Effector CD8-positive, alpha-beta T cell (primary cell): ENCODE results near the gene PTCD1.
A peak's percentile ranks its signal among the peaks of the same experiment; 100 is the strongest.

Experiments used
- DNase-seq: peaks from one replicate; lab custom pipeline; 2025; lab: John Stamatoyannopoulos, UW

The PTCD1 gene

GRCh38 chr7:99408379-99409191, 30.0 kb downstream of the PTCD1 start, which contains the start of the genes BUD31 and PDAP1:
Gene BUD31 (plus strand): TSS chr7:99408969. CDS start chr7:99411093, 2,124 bp downstream.
Gene PDAP1 (minus strand): TSS chr7:99408597. CDS start chr7:99408548, 49 bp downstream.
- DNase-seq: peak; percentile 92

- peak; percentile 27 for DNase-seq
These were observed 30.7 kb downstream of the PTCD1 start for GRCh38 chr7:99407872-99408378.

- DNase-seq: no peak
These were observed 32.0 kb downstream of the PTCD1 start for GRCh38 chr7:99406557-99406956.

- DNase-seq: no peak
These were observed 33.6 kb downstream of the PTCD1 start for GRCh38 chr7:99404977-99405320.

GRCh38 chr7:99404235-99404976, 34.2 kb downstream of the PTCD1 start:
- no peak for DNase-seq

GRCh38 chr7:99403764-99404163, 34.8 kb downstream of the PTCD1 start:
- DNase-seq: no peak

- no peak for DNase-seq
These were observed 35.7 kb downstream of the PTCD1 start for GRCh38 chr7:99402854-99403253.

- DNase-seq: no peak
These were observed 39.0 kb downstream of the PTCD1 start for GRCh38 chr7:99399597-99399996.

- no peak for DNase-seq
These were observed 39.6 kb downstream of the PTCD1 start for GRCh38 chr7:99398891-99399445.

- no peak for DNase-seq
These were observed 41.2 kb downstream of the PTCD1 start for GRCh38 chr7:99397297-99397983.

- DNase-seq: no peak
These were observed 41.9 kb downstream of the PTCD1 start for GRCh38 chr7:99396418-99397296.

- no peak for DNase-seq
These were observed 42.8 kb downstream of the PTCD1 start for GRCh38 chr7:99395616-99396327.

- DNase-seq: no peak
These were observed 44.5 kb downstream of the PTCD1 start for GRCh38 chr7:99394188-99394502.

GRCh38 chr7:99393355-99394187, 45.0 kb downstream of the PTCD1 start:
- DNase-seq: no peak

- peak; percentile 75 for DNase-seq
These were observed 45.8 kb downstream of the PTCD1 start for GRCh38 chr7:99392659-99393354.

- no peak for DNase-seq
These were observed 46.6 kb downstream of the PTCD1 start for GRCh38 chr7:99392046-99392445.

- no peak for DNase-seq
These were observed 47.5 kb downstream of the PTCD1 start for GRCh38 chr7:99390941-99391602.

- DNase-seq: no peak
These were observed 48.8 kb downstream of the PTCD1 start for GRCh38 chr7:99389772-99390171.
